Mesothelial cell of epicardium (in vitro differentiated cells): ENCODE data around the gene EMC10. TPM values are rescaled to one million over a fixed set of nuclear protein-coding genes. Genes with fewer than 3 reads are reported as not detected.

Source experiments
- DNase-seq, 2 experiments: peaks; one replicate each; pipeline ENCODE4 v3.0.0; 2021; ENCODE audit warnings: low spot score in 2 of 2; ENCODE audit not compliant: unreplicated experiment in 2 of 2
- H3K27ac Mint-ChIP-seq: 2 replicates; pipeline ENCODE4 v1.8.0; 2021; ENCODE audit warnings: mixed read lengths
- H3K27me3 Mint-ChIP-seq: 2 replicates; pipeline ENCODE4 v1.8.0; 2021; ENCODE audit warnings: low read depth, mixed read lengths
- H3K36me3 Mint-ChIP-seq: 2 replicates; pipeline ENCODE4 v1.8.0; 2021; ENCODE audit warnings: mixed read lengths
- H3K4me1 Mint-ChIP-seq: 2 replicates; pipeline ENCODE4 v1.8.0; 2021; ENCODE audit warnings: mixed read lengths
- H3K4me3 Mint-ChIP-seq: 2 replicates; pipeline ENCODE4 v1.8.0; 2021; ENCODE audit warnings: mild to moderate bottlenecking, moderate library complexity, mixed read lengths
- H3K9me3 Mint-ChIP-seq: 2 replicates; pipeline ENCODE4 v1.8.0; 2021; ENCODE audit warnings: mixed read lengths
- CTCF ChIP-seq: fragments of 200-600 bp; sonication (generic); IDR thresholded peaks from one replicate; pipeline ENCODE4 v1.5.0; 2021; ENCODE audit warnings: antibody characterized with exemption; ENCODE audit not compliant: unreplicated experiment
- total RNA-seq: library from RNA; stranded (reverse); gene quantifications from 3 replicates; pipeline ENCODE4 v1.2.1, GENCODE V29; 2021

The EMC10 gene
- total RNA-seq, 1 donor from 2014 or later, result 176 TPM

GRCh38 chr19:50449236-50449899 is 26.9 kb upstream of the EMC10 start:
- no peak overlapping the region for H3K27ac Mint-ChIP-seq
- H3K4me3 Mint-ChIP-seq, result no peak overlapping the region
- TF ChIP-seq CTCF, result no peak
- H3K27me3 Mint-ChIP-seq, result peaks cover 7% of the 10 kb centered on the region
- peaks cover 4% of the 10 kb centered on the region for H3K9me3 Mint-ChIP-seq
- no peak for DNase-seq
- H3K36me3 Mint-ChIP-seq, result no peaks in the 10 kb centered on the region
- H3K4me1 Mint-ChIP-seq, result no peaks in the 10 kb centered on the region

DNA sequence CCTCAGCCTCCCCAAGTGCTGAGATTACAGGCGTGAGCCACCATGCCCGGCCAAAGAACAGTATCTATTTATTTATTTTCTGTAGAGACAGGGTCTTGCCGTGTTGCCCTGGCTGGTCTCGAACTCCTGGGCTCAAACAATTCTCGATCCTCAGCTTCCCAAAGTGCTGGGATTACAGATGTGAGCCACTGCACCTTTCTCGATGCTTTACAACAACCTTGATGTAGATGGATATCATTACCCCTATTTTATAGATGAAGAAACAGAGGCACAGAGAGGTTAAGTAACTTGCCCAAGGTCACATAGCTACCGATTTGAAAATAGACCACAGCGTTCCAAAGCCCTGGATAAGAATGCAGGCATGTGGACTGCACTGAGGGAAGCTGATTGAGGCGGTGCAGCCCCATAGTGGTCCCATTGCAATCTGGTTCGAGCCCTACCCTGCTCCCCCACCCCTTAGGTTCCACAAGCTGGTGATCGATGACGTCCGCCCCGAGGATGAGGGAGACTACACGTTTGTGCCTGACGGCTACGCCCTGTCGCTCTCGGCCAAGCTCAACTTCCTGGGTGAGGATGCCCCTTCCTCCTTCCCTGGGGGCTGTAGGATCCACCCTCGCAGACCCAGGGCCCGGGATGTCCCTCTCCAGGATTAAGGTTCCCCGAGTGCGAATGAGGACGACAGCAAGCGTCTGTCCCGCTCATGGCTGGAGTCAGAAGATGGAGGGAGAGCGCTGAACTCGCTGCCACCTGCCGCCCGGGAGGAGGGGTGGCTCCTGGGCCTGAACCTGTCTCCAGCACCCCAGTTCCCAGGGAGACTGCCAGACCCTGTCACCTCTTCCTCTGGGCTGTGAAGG is 25.7 kb upstream of the EMC10 start:
- Mint-ChIP-seq H3K27me3 (peaks cover 4% of the 10 kb centered on the region), H3K27ac (no peak overlapping the region), H3K36me3 (no peaks in the 10 kb centered on the region), H3K4me1 (no peaks in the 10 kb centered on the region), H3K9me3 (peaks cover 4% of the 10 kb centered on the region), H3K4me3 (no peak overlapping the region)
- DNase-seq, result no peak
- TF ChIP-seq CTCF, result no peak

GRCh38 chr19:50451223-50451534 is 25.1 kb upstream of the EMC10 start:
- Mint-ChIP-seq H3K27ac (no peak overlapping the region), H3K9me3 (peaks cover 8% of the 10 kb centered on the region), H3K4me3 (no peak overlapping the region), H3K4me1 (no peaks in the 10 kb centered on the region), H3K36me3 (no peaks in the 10 kb centered on the region), H3K27me3 (peaks cover 4% of the 10 kb centered on the region)
- DNase-seq, result no peak
- no peak for TF ChIP-seq CTCF

- Mint-ChIP-seq H3K27me3 (peaks cover 6% of the 10 kb centered on the region), H3K4me3 (no peak overlapping the region), H3K27ac (no peak overlapping the region), H3K36me3 (no peaks in the 10 kb centered on the region), H3K4me1 (no peaks in the 10 kb centered on the region), H3K9me3 (peaks cover 4% of the 10 kb centered on the region)
- no peak for DNase-seq
- TF ChIP-seq CTCF, result no peak
Measured at GRCh38 chr19:50453243-50453642, 23.1 kb upstream of the EMC10 start.

- DNase-seq, result no peak
- Mint-ChIP-seq H3K27ac (no peak overlapping the region), H3K4me3 (no peak overlapping the region), H3K27me3 (peaks cover 2% of the 10 kb centered on the region), H3K36me3 (no peaks in the 10 kb centered on the region), H3K9me3 (peaks cover 4% of the 10 kb centered on the region), H3K4me1 (peaks cover 5% of the 10 kb centered on the region)
- no peak for TF ChIP-seq CTCF
Measured at GRCh38 chr19:50455992-50456391, 20.3 kb upstream of the EMC10 start.
